Panc1 (cell line): Measurements from ENCODE around the gene SLCO4A1. TPM values are rescaled to one million over a fixed set of nuclear protein-coding genes. Genes with fewer than 3 reads are reported as not detected.

Experiments used
- ATAC-seq: fragments of 200-7000 bp; cut with Tn5 transposase; 2 replicates; pipeline ENCODE4 v1.9.1; 2020; ENCODE audit warnings: mild to moderate bottlenecking, moderate library complexity
- BruUV-seq: library from RNA; stranded (reverse); fragments of 400-500 nt; replicated peaks from 2 replicates; lab custom pipeline; 2021; lab: Mats Ljungman, UMichigan
- CTCF ChIA-PET: fragments of 300-600 bp; sonication (Branson Sonifier 250); formaldehyde crosslinking; loops from one replicate; lab custom pipeline; 2022; ENCODE audit warnings: antibody characterized with exemption; lab: Charles Lee
- POLR2A ChIA-PET: fragments of 300-600 bp; sonication (Branson Sonifier 250); formaldehyde crosslinking; loops from one replicate; lab custom pipeline; 2022; ENCODE audit warnings: antibody characterized with exemption; lab: Charles Lee
- DNase-seq: peaks from one replicate; pipeline ENCODE4 v3.0.0-alpha.2; 2010; ENCODE audit warnings: low read depth, low spot score
- H3K27ac ChIP-seq: 2 replicates; pipeline ENCODE4 v1.5.1; 2011; ENCODE audit warnings: mild to moderate bottlenecking, low read length, inconsistent platforms
- H3K27me3 ChIP-seq: fragments of 200-500 bp; sonication (Bioruptor generic); 2 replicates; pipeline ENCODE4 v1.6.0; 2014; ENCODE audit warnings: low read length, inconsistent platforms; ENCODE audit not compliant: control insufficient read depth, insufficient read depth
- H3K36me3 ChIP-seq: fragments of 200-500 bp; sonication (Bioruptor generic); 2 replicates; pipeline ENCODE4 v1.5.1; 2014; ENCODE audit warnings: inconsistent platforms, mild to moderate bottlenecking, low read length, moderate library complexity; ENCODE audit not compliant: control insufficient read depth, insufficient read depth
- H3K4me1 ChIP-seq: 2 replicates; pipeline ENCODE4 v1.5.1; 2011; ENCODE audit warnings: inconsistent platforms, mild to moderate bottlenecking, low read length, moderate library complexity; ENCODE audit not compliant: control insufficient read depth, insufficient read depth
- H3K4me3 ChIP-seq, 2 experiments: 2 replicates each; pipeline ENCODE4 v1.5.1; 2011 to 2012; ENCODE audit warnings: low read depth in 2 of 2, low read length in 2 of 2, mild to moderate bottlenecking in 2 of 2, inconsistent platforms in 1 of 2, moderate library complexity in 1 of 2
- H3K9me3 ChIP-seq: fragments of 200-500 bp; sonication (Bioruptor generic); 2 replicates; pipeline ENCODE4 v1.5.1; 2014; ENCODE audit warnings: low read depth, mild to moderate bottlenecking, inconsistent platforms, low read length, moderate library complexity; ENCODE audit not compliant: control insufficient read depth, insufficient read depth
- CTCF ChIP-seq: fragments of 450-650 bp; IDR thresholded peaks from 2 replicates; pipeline ENCODE4 v1.5.1; 2017; ENCODE audit warnings: mild to moderate bottlenecking
- POLR2AphosphoS5 ChIP-seq: IDR thresholded peaks from 2 replicates; pipeline ENCODE4 v1.6.1; 2012; ENCODE audit warnings: mild to moderate bottlenecking, low read depth, low read length, moderate library complexity
- REST ChIP-seq, 2 experiments: IDR thresholded peaks; 2 replicates each; pipeline ENCODE4 v1.6.1; 2011 to 2012; ENCODE audit warnings: low read depth in 2 of 2, control low read depth in 1 of 2, low read length in 1 of 2, mild to moderate bottlenecking in 1 of 2, moderate library complexity in 1 of 2; ENCODE audit not compliant: insufficient read depth in 1 of 2
- SIN3A ChIP-seq: IDR thresholded peaks from 2 replicates; pipeline ENCODE4 v1.6.1; 2012; ENCODE audit warnings: low read depth, mild to moderate bottlenecking, low read length, moderate library complexity, borderline replicate concordance; ENCODE audit not compliant: insufficient read depth
- TCF7L2 ChIP-seq: IDR thresholded peaks from 2 replicates; pipeline ENCODE4 v1.6.1; 2011; ENCODE audit warnings: mild to moderate bottlenecking, low read depth, low read length, inconsistent platforms
- in situ Hi-C: cut with HindIII; loops from 2 replicates; pipeline ENCODE4 v1.10.0; 2016; ENCODE audit warnings: low sequenced_read_pairs, low pct_unique_long_range_greater_than_20kb
- intact Hi-C: fragments of 100-400 bp; cut with micrococcal nuclease; formaldehyde crosslinking; loops from one replicate; pipeline ENCODE4 v1.10.0; 2022; ENCODE audit not compliant: unreplicated experiment
- total RNA-seq: library from RNA; stranded (reverse); gene quantifications from one replicate; pipeline ENCODE4 v1.2.1, GENCODE V29; 2021; ENCODE audit not compliant: unreplicated experiment

Gene SLCO4A1
- total RNA-seq, 1 experiment from 2014 or later, result 167 TPM

- in situ Hi-C loops, result no loop called here
Measured at GRCh38 chr20:62670156-62670555, 27.9 kb downstream of the SLCO4A1 start.

GRCh38 chr20:62670998-62671397 is 28.7 kb downstream of the SLCO4A1 start:
- ATAC-seq (no peak), DNase-seq (no peak)
- intact Hi-C loops (no loop called here), in situ Hi-C loops (no loop called here)
- TF ChIP-seq SIN3A, result no peak
- TF ChIP-seq CTCF, result no peak
- no peak for TF ChIP-seq REST (IDR thresholded peaks at IDR 0.05; ENCODE audit: insufficient read depth in 1 of 2, low read depth in 2 of 2, low read length in 1 of 2)
- TF ChIP-seq POLR2AphosphoS5, result no peak
- no peak for TF ChIP-seq TCF7L2
- no peak overlapping the region for H3K4me3 ChIP-seq
- no peaks in the 10 kb centered on the region for H3K9me3 ChIP-seq
- BruUV-seq, result no TSS peak
- ChIA-PET CTCF (no interaction called here), POLR2A (no interaction called here)
- no peaks in the 10 kb centered on the region for H3K27me3 ChIP-seq
- peaks cover 43% of the 10 kb centered on the region for H3K4me1 ChIP-seq
- peaks cover 5% of the 10 kb centered on the region for H3K36me3 ChIP-seq
- no peak overlapping the region for H3K27ac ChIP-seq

More at GRCh38 chr20:62670156-62670555, 27.9 kb downstream of the SLCO4A1 start:
- H3K27ac ChIP-seq, result 0 out of 2 replicates have a peak overlapping the region, but pooled peaks have one; percentile 40
- TF ChIP-seq POLR2AphosphoS5 (no peak), REST (IDR thresholded peaks at IDR 0.05; ENCODE audit: insufficient read depth in 1 of 2, low read depth in 2 of 2, low read length in 1 of 2) (no peak), SIN3A (no peak), TCF7L2 (no peak), CTCF (no peak)
- DNase-seq (no peak), ATAC-seq (no peak)
- H3K27me3 ChIP-seq, result no peaks in the 10 kb centered on the region
- POLR2A ChIA-PET, result no interaction called here
- H3K36me3 ChIP-seq, result peaks cover 5% of the 10 kb centered on the region
- CTCF ChIA-PET, result no interaction called here
- peaks cover 43% of the 10 kb centered on the region for H3K4me1 ChIP-seq
- TSS peak; percentile 41 for BruUV-seq
- H3K4me3 ChIP-seq, result no peak overlapping the region
- H3K9me3 ChIP-seq, result no peaks in the 10 kb centered on the region
- intact Hi-C loops, result no loop called here
